Measurements from ENCODE around the gene LMF2.

LMF2 gene

GRCh38 chr22:50487290-50488005, 20.1 kb downstream of the LMF2 start:
- TF ChIP-seq EZH2phosphoT487 (conservative IDR thresholded peaks at IDR 0.05; ENCODE audit: low read length) = no peak
- TF ChIP-seq CTCF (IDR thresholded peaks at IDR 0.05; ENCODE audit: insufficient read depth, low read length, poor library complexity, severe bottlenecking) = no peak
- Histone ChIP-seq H3K36me3 (ENCODE audit: low read length) (no peaks in the 10 kb centered on the region), H3K4me2 (ENCODE audit: low read depth, low read length, poor library complexity, severe bottlenecking) (no peak overlapping the region), H3K9me2 (replicated peaks; ENCODE audit: insufficient read depth, low read length) (no peaks in the 10 kb centered on the region), H3K4me3 (ENCODE audit: insufficient read depth, low read length, poor library complexity, severe bottlenecking) (no peak overlapping the region), H3K27ac (ENCODE audit: low read depth, low read length) (no peak overlapping the region), H3F3A (ENCODE audit: insufficient read depth) (peaks cover 7% of the 10 kb centered on the region; the same call in 1 of the 2 replicates), H3K9me3 (ENCODE audit: insufficient read depth, low read length) (no peaks in the 10 kb centered on the region), H2AFZ (ENCODE audit: low read depth, low read length, severe bottlenecking) (no peak overlapping the region), H4K20me1 (ENCODE audit: low read depth, low read length) (no peaks in the 10 kb centered on the region), H3K79me2 (ENCODE audit: insufficient read depth, low read length) (no peaks in the 10 kb centered on the region), H3K9ac (ENCODE audit: low read length) (no peak overlapping the region), H3K27me3 (ENCODE audit: low read length) (no peaks in the 10 kb centered on the region)

GRCh38 chr22:50486561-50487289, 20.8 kb downstream of the LMF2 start, which contains the start of gene MIOX:
Gene MIOX, plus strand, starts transcription at chr22:50486859. Its CDS starts 39 bp downstream, at chr22:50486898.
- Histone ChIP-seq H3K79me2 (ENCODE audit: insufficient read depth, low read length) (no peaks in the 10 kb centered on the region), H3K27ac (ENCODE audit: low read depth, low read length) (no peak within 1 kb of the TSS), H3K4me3 (ENCODE audit: insufficient read depth, low read length, poor library complexity, severe bottlenecking) (no peak within 1 kb of the TSS), H4K20me1 (ENCODE audit: low read depth, low read length) (no peaks in the 10 kb centered on the region), H3K36me3 (ENCODE audit: low read length) (no peaks in the 10 kb centered on the region), H3K9me3 (ENCODE audit: insufficient read depth, low read length) (no peaks in the 10 kb centered on the region), H3K9me2 (replicated peaks; ENCODE audit: insufficient read depth, low read length) (no peaks in the 10 kb centered on the region), H3K4me2 (ENCODE audit: low read depth, low read length, poor library complexity, severe bottlenecking) (no peak within 1 kb of the TSS), H2AFZ (ENCODE audit: low read depth, low read length, severe bottlenecking) (no peak within 1 kb of the TSS), H3K9ac (ENCODE audit: low read length) (no peak within 1 kb of the TSS), H3F3A (ENCODE audit: insufficient read depth) (peaks cover 7% of the 10 kb centered on the region; the same call in 1 of the 2 replicates), H3K27me3 (ENCODE audit: low read length) (no peaks in the 10 kb centered on the region)
- TF ChIP-seq EZH2phosphoT487 (conservative IDR thresholded peaks at IDR 0.05; ENCODE audit: low read length) (no peak), CTCF (IDR thresholded peaks at IDR 0.05; ENCODE audit: insufficient read depth, low read length, poor library complexity, severe bottlenecking) (no peak)

GRCh38 chr22:50485221-50486131, 22.0 kb downstream of the LMF2 start:
- no peaks in the 10 kb centered on the region for H4K20me1 ChIP-seq (ENCODE audit: low read depth, low read length)
- no peaks in the 10 kb centered on the region for H3K9me2 ChIP-seq (replicated peaks; ENCODE audit: insufficient read depth, low read length)
- H3K27ac ChIP-seq (ENCODE audit: low read depth, low read length) = no peak overlapping the region
- H3K4me3 ChIP-seq (ENCODE audit: insufficient read depth, low read length, poor library complexity, severe bottlenecking) = no peak overlapping the region
- peaks cover 7% of the 10 kb centered on the region; the same call in 1 of the 2 replicates for H3F3A ChIP-seq (ENCODE audit: insufficient read depth)
- no peaks in the 10 kb centered on the region for H3K36me3 ChIP-seq (ENCODE audit: low read length)
- H3K9me3 ChIP-seq (ENCODE audit: insufficient read depth, low read length) = no peaks in the 10 kb centered on the region
- no peaks in the 10 kb centered on the region for H3K79me2 ChIP-seq (ENCODE audit: insufficient read depth, low read length)
- TF ChIP-seq EZH2phosphoT487 (conservative IDR thresholded peaks at IDR 0.05; ENCODE audit: low read length) (no peak), CTCF (IDR thresholded peaks at IDR 0.05; ENCODE audit: insufficient read depth, low read length, poor library complexity, severe bottlenecking) (no peak)
- no peak overlapping the region for H3K4me2 ChIP-seq (ENCODE audit: low read depth, low read length, poor library complexity, severe bottlenecking)
- no peak overlapping the region for H2AFZ ChIP-seq (ENCODE audit: low read depth, low read length, severe bottlenecking)
- H3K9ac ChIP-seq (ENCODE audit: low read length) = no peak overlapping the region
- no peaks in the 10 kb centered on the region for H3K27me3 ChIP-seq (ENCODE audit: low read length)
